HepG2 (cell line): Measurements from ENCODE around the gene TMED6. TPM values are rescaled to one million over a fixed set of nuclear protein-coding genes. Genes with fewer than 3 reads are reported as not detected.
A peak's percentile ranks its signal among the peaks of the same experiment; 100 is the strongest.

Experiments used
- ATAC-seq: fragments of 200-7000 bp; cut with Tn5 transposase; 3 replicates; pipeline ENCODE4 v1.9.1; 2020; ENCODE audit warnings: mild to moderate bottlenecking, moderate library complexity
- BruUV-seq: library from RNA; stranded (reverse); fragments of 400-500 nt; replicated peaks from 2 replicates; lab custom pipeline; 2021; lab: Mats Ljungman, UMichigan
- CTCF ChIA-PET: fragments of 300-600 bp; formaldehyde crosslinking; extraction: SDS; loops from one replicate; lab custom pipeline; 2021; ENCODE audit warnings: low total read pairs, inconsistent platforms, low intra/inter-chr PET ratio; lab: Yijun Ruan, JAX
- POLR2A ChIA-PET: fragments of 350-600 bp; sonication (Branson Sonifier 250); formaldehyde crosslinking; loops from one replicate; lab custom pipeline; 2020; ENCODE audit warnings: antibody characterized with exemption, inconsistent platforms; lab: Yijun Ruan, JAX
- DNase-seq: peaks from one replicate; pipeline ENCODE4 v3.0.0-alpha.2; 2015; ENCODE audit warnings: low spot score
- FAIRE-seq: peaks from 3 replicates; lab custom pipeline; 2011; peaks lifted over from hg19 to GRCh38; lab: Jason Lieb, UNC
- H2AFZ ChIP-seq: one replicate; pipeline ENCODE4 v1.6.1; 2011; ENCODE audit warnings: low read length, inconsistent platforms
- H3K27ac ChIP-seq: fragments of 300-600 bp; 3 replicates; pipeline ENCODE4 v1.8.0; 2011; ENCODE audit warnings: mixed run types, mild to moderate bottlenecking, mixed read lengths, low read length, inconsistent platforms; ENCODE audit not compliant: insufficient read depth; ENCODE audit errors: extremely low read length
- H3K27me3 ChIP-seq, 2 experiments: fragments of 200-600 bp in 1 of 2; 2 replicates in 1 of 2; 3 replicates in 1 of 2; pipeline versions ENCODE4 v1.6.0 to v1.8.0; 2011; ENCODE audit warnings: low read length in 2 of 2, mild to moderate bottlenecking in 2 of 2, moderate library complexity in 2 of 2, inconsistent platforms in 1 of 2; ENCODE audit not compliant: insufficient read depth in 2 of 2, control insufficient read depth in 1 of 2
- H3K36me3 ChIP-seq, 2 experiments: fragments of 200-600 bp in 1 of 2; replicated peaks in 1 of 2; 2 replicates in 1 of 2; 3 replicates in 1 of 2; pipeline versions ENCODE4 v1.5.1 to v1.8.0; 2011; ENCODE audit warnings: low read length in 2 of 2, inconsistent platforms in 1 of 2; ENCODE audit not compliant: insufficient read depth in 2 of 2, control insufficient read depth in 1 of 2
- H3K4me1 ChIP-seq: 2 replicates; pipeline ENCODE4 v1.5.1; 2012; ENCODE audit warnings: low read length, inconsistent platforms; ENCODE audit not compliant: insufficient read depth
- H3K4me2 ChIP-seq: 2 replicates; pipeline ENCODE4 v1.6.0; 2011; ENCODE audit warnings: low read depth, low read length, inconsistent platforms
- H3K4me3 ChIP-seq, 3 experiments: fragments of 200-600 bp in 1 of 3; sonication (generic), shearing (Covaris generic) in 1 of 3; replicated peaks in 1 of 3; 2 replicates each; pipeline ENCODE4 v1.5.1; 2011 to 2016; ENCODE audit warnings: low read length in 3 of 3, inconsistent platforms in 2 of 3, low read depth in 2 of 3, mild to moderate bottlenecking in 2 of 3, control low read depth in 1 of 3, mixed read lengths in 1 of 3; ENCODE audit not compliant: insufficient read depth in 1 of 3
- H3K79me2 ChIP-seq: one replicate; pipeline ENCODE4 v1.6.1; 2011; ENCODE audit warnings: low read length, inconsistent platforms; ENCODE audit not compliant: insufficient read depth
- H3K9ac ChIP-seq: 2 replicates; pipeline ENCODE4 v1.6.0; 2011; ENCODE audit warnings: mild to moderate bottlenecking, low read depth, low read length, inconsistent platforms; ENCODE audit not compliant: insufficient read depth
- H3K9me3 ChIP-seq: 2 replicates; pipeline ENCODE4 v1.5.1; 2012; ENCODE audit warnings: mild to moderate bottlenecking, low read length
- H4K20me1 ChIP-seq: 2 replicates; pipeline ENCODE4 v1.6.0; 2011; ENCODE audit warnings: inconsistent platforms, mild to moderate bottlenecking, low read length, moderate library complexity; ENCODE audit not compliant: insufficient read depth
- AFF4 ChIP-seq: sonication (generic); formaldehyde crosslinking; IDR thresholded peaks from 2 replicates; pipeline ENCODE4 v1.4.0; 2020; ENCODE audit warnings: missing genetic modification reagents
- HNRNPUL1 ChIP-seq: fragments of 200-400 bp; formaldehyde crosslinking; IDR thresholded peaks from 2 replicates; pipeline ENCODE4 v1.6.1; 2017; ENCODE audit warnings: low read depth, mild to moderate bottlenecking, low read length, moderate library complexity
- KLF16 ChIP-seq, 2 experiments: sonication (generic) in 1 of 2; formaldehyde crosslinking in 1 of 2; IDR thresholded peaks; 2 replicates each; pipeline versions ENCODE4 v1.6.1 to v1.8.0; 2016 to 2023; ENCODE audit warnings: missing genetic modification reagents in 2 of 2, missing compliant biosample characterization in 1 of 2
- MTF2 ChIP-seq: sonication (generic); formaldehyde crosslinking; IDR thresholded peaks from 2 replicates; pipeline ENCODE4 v1.5.0; 2020; ENCODE audit warnings: missing genetic modification reagents, borderline replicate concordance
- MXD4 ChIP-seq: IDR thresholded peaks from 2 replicates; pipeline ENCODE4 v1.6.1; 2016; ENCODE audit warnings: mild to moderate bottlenecking, missing biosample characterization, missing genetic modification reagents
- NONO ChIP-seq, 2 experiments: fragments of 450-650 bp in 1 of 2; sonication (generic) in 1 of 2; formaldehyde crosslinking in 1 of 2; IDR thresholded peaks in 1 of 2; conservative IDR thresholded peaks in 1 of 2; 2 replicates each; pipeline versions ENCODE4 v1.6.1 to v1.8.0; 2017 to 2022; ENCODE audit warnings: mild to moderate bottlenecking in 1 of 2, missing genetic modification reagents in 1 of 2, moderate library complexity in 1 of 2
- POLR2G ChIP-seq: fragments of 200-400 bp; formaldehyde crosslinking; IDR thresholded peaks from 2 replicates; pipeline ENCODE4 v1.6.1; 2018; ENCODE audit warnings: mild to moderate bottlenecking, low read depth, low read length, moderate library complexity
- SPEN ChIP-seq: sonication (generic); formaldehyde crosslinking; IDR thresholded peaks from 2 replicates; pipeline ENCODE4 v1.5.1; 2020; ENCODE audit warnings: low read depth, mild to moderate bottlenecking, missing genetic modification reagents
- TFE3 ChIP-seq: IDR thresholded peaks from 2 replicates; pipeline ENCODE4 v1.6.1; 2016
- ZNF121 ChIP-seq: sonication (generic); formaldehyde crosslinking; IDR thresholded peaks from 2 replicates; pipeline ENCODE4 v1.5.0; 2020; ENCODE audit warnings: mild to moderate bottlenecking, missing genetic modification reagents
- ZNF468 ChIP-seq: sonication (generic); formaldehyde crosslinking; IDR thresholded peaks from 2 replicates; pipeline ENCODE4 v1.8.0; 2022; ENCODE audit warnings: mild to moderate bottlenecking, moderate library complexity, missing genetic modification reagents
- ZNF501 ChIP-seq: sonication (generic); formaldehyde crosslinking; IDR thresholded peaks from 2 replicates; pipeline ENCODE4 v1.5.1; 2020; ENCODE audit warnings: mild to moderate bottlenecking, moderate library complexity, missing genetic modification reagents
- ZNF800 ChIP-seq: sonication (generic); formaldehyde crosslinking; IDR thresholded peaks from 2 replicates; pipeline ENCODE4 v1.4.0; 2020; ENCODE audit warnings: missing genetic modification reagents
- WGBS: methylation state at CpG from one replicate; pipeline ENCODE4 v1.1.6; 2017; ENCODE audit warnings: low lambda C conversion rate; 5-methylcytosine and 5-hydroxymethylcytosine counted together
- in situ Hi-C: cut with HindIII; loops from 2 replicates; pipeline ENCODE4 v1.10.0; 2017; ENCODE audit warnings: low pct_unique_long_range_greater_than_20kb; ENCODE audit not compliant: extremely low pct_ligation_motif_present
- intact Hi-C: fragments of 100-400 bp; cut with micrococcal nuclease; formaldehyde crosslinking; loops from one replicate; pipeline ENCODE4 v1.10.0; 2022; ENCODE audit not compliant: unreplicated experiment
- polyA plus RNA-seq, 8 experiments: library from polyadenylated mRNA; depleted of rRNA in 3 of 8; stranded (reverse) in 7 of 8; unstranded in 1 of 8; fragments of >200 nt; fragmentation: Illumina TruSeq in 4 of 8; extraction: Trizol in 4 of 8; gene quantifications; 2 replicates each; pipeline versions ENCODE4 v1.2.1 to v1.2.3, GENCODE V29; 2011 to 2016; ENCODE audit warnings: low read depth in 4 of 8, missing spikeins in 1 of 8, mixed read lengths in 1 of 8; ENCODE audit not compliant: insufficient read depth in 1 of 8
- total RNA-seq, 5 experiments: library from RNA; depleted of rRNA; stranded (reverse); fragments of >200 nt; fragmentation: Illumina TruSeq; extraction: Trizol; gene quantifications; 2 replicates each; pipeline ENCODE4 v1.2.3, GENCODE V29; 2016; ENCODE audit warnings: low read depth in 1 of 5

The TMED6 gene
- total and polyA plus RNA-seq, 2 of the 13 experiments (the other 11 are each of a cell fraction or from before 2014, with no cell fraction given), result 9.8 to 14.4 TPM

- Histone ChIP-seq H3K9me3 (no peaks in the 10 kb centered on the region), H3K4me3 (peak overlapping the region in 2 of 3 experiments; percentile 84 to 88; a peak in 5 of 6 replicates), H3K36me3 (peaks cover 18 to 40% of the 10 kb centered on the region in 2 experiments), H3K27me3 (no peaks in the 10 kb centered on the region), H3K79me2 (peaks cover 62% of the 10 kb centered on the region), H4K20me1 (peaks cover 31% of the 10 kb centered on the region), H3K27ac (peak overlapping the region; percentile 68), H3K9ac (peak overlapping the region; percentile 88), H3K4me1 (peaks cover 65% of the 10 kb centered on the region), H2AFZ (no peak overlapping the region), H3K4me2 (peak overlapping the region; percentile 80)
- FAIRE-seq, result no peak
- no TSS peak for BruUV-seq
- ChIA-PET CTCF (no interaction called here), POLR2A (interaction anchor here (1.7 to 5.8 kb wide), 3 partner anchors 12 to 52 kb away, joined by 5 to 52 read pairs (median 5); partner anchors contain the start of genes COG8, NIP7 and TMED6)
- intact Hi-C loops, result loop anchor here (2.0 kb wide), 1 partner anchor 17 kb away; the partner anchor contains the start of gene VPS4A
- ATAC-seq, result no peak
- no peak for DNase-seq
- in situ Hi-C loops, result no loop called here
- 89% methylated on average over 14 of the region's 14 CpGs for WGBS
- TF ChIP-seq NONO (IDR thresholded peaks at IDR 0.05), result no peak
- no peak for TF ChIP-seq NONO (CRISPR knock-in tag; conservative IDR thresholded peaks at IDR 0.05)
- no peak for TF ChIP-seq MXD4 (CRISPR knock-in tag)
- no peak for TF ChIP-seq MTF2 (CRISPR knock-in tag)
- TF ChIP-seq HNRNPUL1, result no peak
- TF ChIP-seq POLR2G, result no peak
- TF ChIP-seq ZNF501 (CRISPR knock-in tag), result no peak
- no peak for TF ChIP-seq ZNF800 (CRISPR knock-in tag)
- peak in 1 of 2 experiments; percentile 28; a peak in 1 of 4 replicates for TF ChIP-seq KLF16 (CRISPR knock-in tag; IDR thresholded peaks at IDR 0.05)
- TF ChIP-seq ZNF121, result peak; percentile 83
- no peak for TF ChIP-seq AFF4 (CRISPR knock-in tag)
- 0 out of 2 replicates have a peak, but pooled peaks have one; percentile 56 for TF ChIP-seq ZNF468
- no peak for TF ChIP-seq TFE3 (CRISPR knock-in tag)
- 0 out of 2 replicates have a peak, but pooled peaks have one; percentile 24 for TF ChIP-seq SPEN (CRISPR knock-in tag)
These were observed 23.8 kb downstream of the TMED6 start for GRCh38 chr16:69327585-69328310.
